HG03060 (cell line): ENCODE results near the gene MRLN.
A peak's percentile ranks its signal among the peaks of the same experiment; 100 is the strongest.
"Not testable (repeated sequence)": the region's sequence is repeated elsewhere in the genome, so short reads cannot be mapped to it uniquely, and the experiment has no call there.

ENCODE experiments used
- ATAC-seq: cut with Tn5 transposase; IDR thresholded peaks from one replicate; pipeline ENCODE4 v1.9.1; 2021; ENCODE audit warnings: low read depth, moderate number of reproducible peaks; ENCODE audit not compliant: unreplicated experiment

Gene MRLN

GRCh38 chr10:59748834-59749233 lies 4.4 kb downstream of the MRLN start:
- no peak for ATAC-seq

GRCh38 chr10:59745163-59745650 lies 8.0 kb downstream of the MRLN start:
- ATAC-seq = no peak

- ATAC-seq = not testable (repeated sequence)
These were observed 8.5 kb downstream of the MRLN start for GRCh38 chr10:59744762-59745161.

DNA sequence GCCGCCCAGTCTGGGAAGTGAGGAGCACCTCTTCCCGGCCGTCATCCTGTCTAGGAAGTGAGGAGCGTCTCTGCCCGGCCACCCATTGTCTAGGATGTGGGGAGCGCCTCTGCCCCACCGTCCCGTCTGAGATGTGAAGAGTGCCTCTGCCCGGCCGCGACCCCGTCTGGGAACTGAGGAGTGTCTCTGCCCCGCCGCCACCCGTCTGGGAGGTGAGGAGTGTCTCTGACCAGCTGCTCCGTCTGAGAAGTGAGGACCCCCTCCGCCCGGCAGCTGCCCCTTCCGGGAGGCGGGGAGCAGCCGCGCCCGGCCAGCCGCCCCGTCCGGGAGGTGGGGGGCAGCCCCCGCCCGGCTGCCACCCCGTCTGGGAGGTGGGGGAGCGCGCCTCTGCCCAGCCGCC lies 9.1 kb downstream of the MRLN start:
- ATAC-seq = not testable (repeated sequence)

DNA sequence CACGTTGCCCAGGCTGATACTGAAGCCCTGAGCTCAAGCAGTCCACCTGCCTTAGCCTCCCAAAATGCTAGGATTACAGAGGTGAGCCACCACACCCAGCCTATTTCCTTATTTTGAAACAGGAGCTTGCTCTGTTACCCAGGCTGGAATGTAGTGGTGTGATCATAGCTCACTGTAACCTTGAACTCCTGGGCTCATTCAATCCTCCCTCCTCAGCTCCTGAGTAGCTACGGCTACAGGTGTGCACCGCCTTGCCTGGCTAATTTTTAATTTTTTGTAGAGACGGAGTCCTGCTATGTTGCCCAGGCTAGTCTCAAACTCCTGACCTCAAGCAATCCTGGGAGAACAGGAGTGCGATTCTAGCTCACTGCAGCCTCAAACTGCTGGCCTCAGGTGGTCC lies 11.7 kb downstream of the MRLN start:
- ATAC-seq = no peak

- ATAC-seq = no peak
These were observed 12.2 kb downstream of the MRLN start for GRCh38 chr10:59741048-59741447.

GRCh38 chr10:59736749-59737148 lies 16.5 kb downstream of the MRLN start:
- no peak for ATAC-seq

DNA sequence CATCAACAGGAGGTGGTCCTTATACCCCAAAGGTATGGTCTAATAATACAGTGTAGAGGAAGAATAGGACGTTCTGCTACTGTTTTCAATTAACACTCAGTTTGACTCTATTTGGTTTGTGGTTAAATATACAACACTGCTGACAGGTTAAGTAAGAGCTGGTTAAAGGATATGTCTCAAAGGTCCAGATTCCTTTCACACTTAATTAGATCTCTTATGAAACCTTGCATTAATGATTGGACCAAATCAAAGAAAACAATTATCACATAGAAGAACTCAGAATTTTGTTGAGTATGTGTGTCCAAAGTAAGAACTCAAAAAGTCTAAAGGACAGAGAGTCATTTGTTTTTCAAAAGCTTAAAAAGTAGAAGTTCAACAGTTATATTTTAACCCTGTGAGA lies 18.0 kb downstream of the MRLN start:
- ATAC-seq = no peak

DNA sequence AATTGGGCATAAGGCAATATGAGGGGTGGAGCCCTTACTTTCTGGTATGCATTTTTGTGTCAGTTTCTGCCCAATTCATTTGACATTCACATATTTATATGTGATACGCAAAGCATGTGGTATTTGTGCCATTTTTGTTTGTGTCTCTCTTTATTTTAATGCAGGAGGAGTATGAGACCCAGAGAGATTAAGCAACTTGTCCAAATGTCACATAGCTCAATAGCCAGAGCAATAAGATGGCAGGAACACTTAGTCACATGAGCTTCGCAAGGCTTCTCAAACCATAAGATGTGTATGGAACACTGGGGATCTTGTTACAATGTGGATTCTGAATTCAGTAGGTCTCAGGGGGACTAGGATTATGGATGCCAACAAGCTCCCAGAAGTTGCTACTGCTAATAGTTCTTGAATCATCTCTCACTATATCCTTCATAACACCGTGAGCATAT lies 19.2 kb downstream of the MRLN start:
- ATAC-seq = no peak

GRCh38 chr10:59733321-59734013 lies 19.8 kb downstream of the MRLN start:
- ATAC-seq = not testable (repeated sequence)

DNA sequence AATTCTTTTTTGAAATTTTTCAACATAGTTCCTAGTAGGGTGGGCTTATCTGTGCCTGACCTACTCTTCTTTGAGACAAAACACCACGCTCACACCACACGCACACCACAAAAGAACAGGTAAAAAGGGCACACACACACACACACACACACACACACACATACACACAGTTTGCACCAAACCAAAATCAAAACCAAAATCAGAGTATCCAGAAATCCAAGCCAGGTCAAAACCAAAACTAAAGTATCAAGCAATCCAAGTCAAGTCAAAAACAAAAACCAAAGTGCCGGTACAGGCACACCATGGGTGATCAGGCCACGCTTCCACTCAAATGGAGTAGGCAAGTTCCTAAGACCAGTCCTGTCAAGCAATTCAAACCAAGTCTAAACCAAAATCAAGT lies 20.4 kb downstream of the MRLN start:
- not testable (repeated sequence) for ATAC-seq

DNA sequence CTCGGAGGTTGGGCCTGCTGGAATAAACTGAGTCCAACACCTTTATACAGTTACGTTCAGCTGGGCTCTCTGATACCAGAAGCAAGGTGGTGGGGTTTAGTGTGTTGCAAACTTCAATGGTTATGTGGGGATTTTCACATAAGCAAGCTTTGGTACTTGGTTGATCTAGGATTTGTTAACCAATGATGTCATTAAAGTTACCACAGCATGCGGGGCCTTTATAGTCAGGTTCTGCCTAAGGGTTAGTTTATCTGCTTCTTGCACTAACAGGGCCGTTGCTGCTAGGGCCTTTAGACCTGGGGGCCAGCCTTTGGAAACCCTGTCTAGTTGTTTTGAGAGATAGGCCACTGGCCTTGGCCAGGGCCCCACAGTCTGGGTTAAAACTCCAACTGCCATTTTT lies 24.1 kb downstream of the MRLN start:
- not testable (repeated sequence) for ATAC-seq

- no peak for ATAC-seq
These were observed 28.9 kb downstream of the MRLN start for GRCh38 chr10:59724098-59724938.

DNA sequence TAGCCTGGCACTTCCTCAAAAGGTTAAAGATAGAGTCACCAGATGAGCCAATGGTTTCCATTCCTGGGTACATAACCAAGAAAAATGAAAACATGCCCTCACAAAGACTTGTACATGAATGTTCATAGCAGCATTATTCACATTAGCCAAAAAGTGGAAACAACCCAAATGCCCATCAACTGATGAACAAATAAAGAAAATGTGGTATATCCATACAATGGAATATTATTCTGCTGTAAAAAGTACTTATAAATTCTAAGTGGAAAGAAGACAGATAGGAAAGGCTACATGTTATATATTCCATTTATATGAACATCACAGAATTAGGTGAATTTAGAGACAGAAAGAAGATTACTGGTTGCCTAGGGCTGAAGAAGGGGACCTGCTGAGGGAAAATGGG lies 32.9 kb downstream of the MRLN start:
- ATAC-seq = no peak

GRCh38 chr10:59719374-59719773 lies 33.9 kb downstream of the MRLN start:
- no peak for ATAC-seq

- ATAC-seq = no peak
These were observed 35.0 kb downstream of the MRLN start for GRCh38 chr10:59718257-59718656.

DNA sequence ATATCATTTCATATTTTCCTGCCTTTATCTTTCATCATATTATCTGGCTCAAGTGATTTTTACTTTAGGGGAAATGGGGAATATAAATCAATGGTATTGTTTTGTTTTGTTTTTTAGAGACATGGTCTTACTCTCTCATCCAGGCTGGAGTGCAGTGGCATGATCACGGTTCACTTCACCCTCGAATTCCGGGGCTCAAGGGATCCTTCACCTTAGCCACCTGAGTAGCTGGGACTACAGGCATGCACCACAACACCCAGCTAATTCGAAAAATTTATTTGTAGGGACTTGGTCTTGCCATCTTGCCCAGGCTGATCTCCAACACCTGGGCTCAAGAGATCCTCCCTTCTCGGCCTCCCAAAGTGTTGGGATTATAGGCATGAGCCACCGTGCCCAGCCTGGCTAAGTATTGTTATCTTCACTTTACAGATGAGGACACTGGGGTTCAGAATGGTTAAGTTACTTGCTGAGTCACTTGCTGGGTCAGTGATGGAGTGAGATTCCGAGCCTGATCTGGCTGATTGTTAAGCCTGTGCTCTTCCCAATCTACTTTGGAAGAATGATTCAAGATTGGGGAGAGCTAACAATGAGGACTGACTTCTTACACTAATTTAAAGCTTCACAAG lies 39.9 kb downstream of the MRLN start:
- ATAC-seq = no peak

GRCh38 chr10:59711871-59712494 lies 41.3 kb downstream of the MRLN start:
- ATAC-seq = no peak

GRCh38 chr10:59709395-59710125 lies 43.7 kb downstream of the MRLN start, which contains the start of gene SLC16A9:
SLC16A9 (minus strand) TSS chr10:59709850; CDS start chr10:59684291, 25,559 bp downstream.
- peak; percentile 55 for ATAC-seq

DNA sequence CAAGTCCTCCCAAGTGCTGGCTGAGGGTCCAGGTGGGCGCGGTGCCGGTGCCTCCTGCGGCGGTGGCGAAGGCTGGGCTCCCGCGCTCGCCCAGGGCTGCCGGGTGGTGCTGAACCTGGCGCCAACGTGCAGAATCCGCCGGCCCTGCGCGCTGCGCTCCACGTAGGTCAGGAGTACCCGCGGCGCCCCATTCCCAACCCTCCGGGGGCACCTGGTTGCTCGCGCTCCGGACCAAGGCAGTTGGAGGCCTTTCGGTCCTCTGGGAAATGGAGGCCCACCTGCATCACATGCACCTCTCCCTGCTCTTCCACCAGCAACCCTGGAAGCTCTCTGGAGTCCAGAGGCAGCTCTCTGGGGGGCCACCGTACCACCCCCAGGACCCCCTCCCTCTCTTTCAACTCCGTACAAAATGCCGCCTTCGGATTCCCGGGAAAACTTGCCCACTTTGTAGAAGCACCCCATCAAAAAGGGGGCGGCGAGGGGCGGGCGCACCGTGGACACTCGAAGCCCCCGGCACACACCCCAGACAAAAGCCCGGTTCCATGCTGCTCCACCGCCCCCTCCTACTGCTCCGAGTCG lies 44.4 kb downstream of the MRLN start:
- no peak for ATAC-seq
